ENCODE results near the gene PRDM16.

The PRDM16 gene

DNA sequence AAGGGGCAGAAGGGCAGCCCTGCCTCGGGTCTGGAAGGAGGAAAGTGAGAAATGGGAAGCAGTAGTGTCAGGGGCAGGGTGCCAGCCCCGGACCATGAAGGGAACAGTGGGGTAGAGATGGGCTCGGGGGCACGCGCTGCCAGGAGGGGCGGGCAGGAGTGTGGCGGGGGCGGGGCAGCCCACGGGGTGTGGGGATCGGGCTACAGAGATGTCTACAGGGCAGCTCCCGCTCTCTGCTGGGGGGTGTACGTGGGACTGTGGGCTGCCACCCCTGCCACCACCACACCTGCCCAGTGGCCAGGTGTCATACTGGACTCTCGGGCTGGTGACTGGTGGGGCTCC lies 392.9 kb downstream of the PRDM16 start:
- DNase-seq, result no peak

DNA sequence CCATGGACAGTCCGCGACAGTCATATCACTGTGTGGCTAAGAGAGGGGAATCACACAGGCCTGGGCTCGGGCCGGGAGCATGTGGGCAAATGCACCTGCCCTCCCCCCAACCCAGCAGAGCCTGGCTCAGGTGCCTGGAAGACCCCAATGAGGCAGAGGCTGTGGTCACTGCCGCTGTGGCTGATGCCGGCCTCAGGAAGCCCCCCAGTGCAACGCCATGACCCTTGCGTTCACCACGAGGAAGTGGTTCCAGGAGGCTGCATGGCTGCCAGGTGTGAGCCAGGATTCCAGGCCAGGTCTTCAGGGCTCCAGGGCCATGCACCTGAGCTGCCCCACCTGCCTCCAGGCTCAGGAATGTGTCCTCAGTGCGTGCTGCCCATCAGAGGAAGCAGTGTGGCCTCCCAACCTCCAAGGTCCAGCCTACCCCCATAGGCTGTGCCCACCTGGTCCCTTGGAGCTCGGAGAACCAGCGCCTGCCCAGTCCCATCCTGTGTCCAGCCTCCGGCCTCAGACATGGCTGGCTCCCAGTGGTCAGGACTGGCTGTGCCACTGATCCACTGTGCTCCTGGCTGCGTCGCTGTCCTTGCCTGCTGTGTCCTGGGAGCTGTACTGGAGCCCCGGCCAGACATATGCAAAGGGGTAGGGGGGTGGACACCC lies 393.5 kb downstream of the PRDM16 start:
- DNase-seq, result no peak

DNA sequence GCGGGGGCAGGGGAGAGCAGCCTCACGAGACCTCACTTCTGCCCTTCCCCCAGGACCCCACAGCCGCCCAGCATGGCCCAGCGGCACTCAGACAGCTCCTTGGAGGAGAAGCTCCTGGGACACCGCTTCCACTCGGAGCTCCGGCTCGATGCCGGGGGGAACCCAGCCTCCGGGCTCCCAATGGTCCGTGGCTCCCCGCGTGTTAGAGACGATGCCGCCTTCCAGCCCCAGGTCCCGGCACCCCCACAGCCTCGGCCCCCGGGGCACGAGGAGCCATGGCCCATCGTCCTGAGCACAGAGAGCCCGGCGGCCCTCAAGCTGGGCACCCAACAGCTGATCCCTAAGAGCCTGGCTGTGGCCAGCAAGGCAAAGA lies 394.0 kb downstream of the PRDM16 start:
- DNase-seq, result no peak

DNA sequence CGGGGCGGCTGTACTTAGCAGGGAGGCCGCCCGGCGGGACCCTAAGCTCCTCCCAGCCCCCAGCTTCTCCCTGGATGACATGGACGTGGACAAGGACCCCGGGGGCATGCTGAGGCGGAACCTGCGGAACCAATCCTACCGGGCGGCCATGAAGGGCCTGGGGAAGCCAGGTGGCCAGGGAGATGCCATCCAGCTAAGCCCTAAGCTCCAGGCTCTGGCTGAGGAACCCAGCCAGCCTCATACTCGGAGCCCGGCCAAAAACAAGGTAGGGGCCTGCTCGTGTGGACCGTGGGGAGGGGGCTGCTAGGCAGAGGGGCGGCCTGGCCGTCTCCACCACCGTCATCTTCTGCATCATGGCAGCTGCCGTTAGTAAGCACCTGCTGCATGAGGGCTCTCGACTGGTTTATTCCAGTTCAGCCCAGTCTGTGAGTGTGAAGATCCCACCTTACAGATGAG lies 394.4 kb downstream of the PRDM16 start:
- no peak for DNase-seq

DNA sequence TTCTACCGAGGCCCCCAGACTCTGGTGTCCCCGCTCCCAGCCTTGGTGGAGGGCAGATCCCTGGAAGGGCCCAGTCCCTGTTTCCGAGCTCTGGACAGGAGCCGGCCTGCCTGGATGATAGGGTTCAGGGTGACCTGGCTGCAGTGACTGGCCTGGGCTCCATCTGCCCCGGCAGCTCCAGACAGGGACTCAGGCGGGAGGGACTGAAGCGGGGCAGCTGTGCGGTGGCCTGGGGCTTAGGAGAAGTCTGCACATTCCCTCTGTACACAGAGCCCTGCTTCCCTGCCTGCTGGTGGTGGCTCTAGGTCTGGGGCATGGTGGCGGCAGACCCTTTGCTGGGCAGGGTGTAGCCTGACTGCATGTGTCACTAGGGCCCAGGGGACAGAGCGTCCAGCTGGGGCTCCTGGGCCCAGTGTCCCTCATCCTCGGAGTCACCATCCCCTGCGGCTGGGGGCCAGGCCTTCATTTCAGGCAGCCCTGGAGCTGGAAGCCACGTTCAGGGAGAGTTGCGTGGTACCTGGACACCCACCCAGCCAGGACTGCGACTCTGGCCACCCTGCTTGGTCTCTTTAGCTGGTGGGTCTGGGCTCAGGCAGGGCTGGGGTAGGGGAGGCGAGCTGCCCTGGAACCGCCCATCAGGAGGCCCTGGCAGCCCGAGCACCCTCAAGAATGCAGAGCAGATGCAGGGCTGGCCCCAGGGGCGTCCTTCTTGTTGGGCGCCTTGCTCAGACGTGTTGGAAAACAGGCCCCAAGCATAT lies 395.1 kb downstream of the PRDM16 start:
- no peak for DNase-seq

DNA sequence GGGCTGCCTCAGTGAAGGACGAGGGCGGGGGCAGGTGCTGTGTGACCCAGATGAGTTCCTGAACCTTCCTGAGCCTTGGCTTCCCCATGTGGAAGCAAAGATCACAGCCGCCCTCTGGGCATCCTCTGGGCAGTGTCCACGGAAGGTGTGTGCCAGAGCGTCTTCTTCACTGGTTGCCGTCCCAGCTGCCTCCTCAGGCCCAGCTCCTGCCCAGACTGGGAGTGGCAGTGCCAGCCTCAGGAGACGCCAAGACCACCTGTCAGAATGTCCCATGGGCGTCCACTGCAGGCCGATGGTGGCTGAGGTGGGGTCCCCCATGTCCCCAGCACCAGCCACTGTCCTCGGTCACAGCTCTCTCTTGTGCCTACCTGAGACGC lies 395.6 kb downstream of the PRDM16 start:
- DNase-seq, result no peak

DNA sequence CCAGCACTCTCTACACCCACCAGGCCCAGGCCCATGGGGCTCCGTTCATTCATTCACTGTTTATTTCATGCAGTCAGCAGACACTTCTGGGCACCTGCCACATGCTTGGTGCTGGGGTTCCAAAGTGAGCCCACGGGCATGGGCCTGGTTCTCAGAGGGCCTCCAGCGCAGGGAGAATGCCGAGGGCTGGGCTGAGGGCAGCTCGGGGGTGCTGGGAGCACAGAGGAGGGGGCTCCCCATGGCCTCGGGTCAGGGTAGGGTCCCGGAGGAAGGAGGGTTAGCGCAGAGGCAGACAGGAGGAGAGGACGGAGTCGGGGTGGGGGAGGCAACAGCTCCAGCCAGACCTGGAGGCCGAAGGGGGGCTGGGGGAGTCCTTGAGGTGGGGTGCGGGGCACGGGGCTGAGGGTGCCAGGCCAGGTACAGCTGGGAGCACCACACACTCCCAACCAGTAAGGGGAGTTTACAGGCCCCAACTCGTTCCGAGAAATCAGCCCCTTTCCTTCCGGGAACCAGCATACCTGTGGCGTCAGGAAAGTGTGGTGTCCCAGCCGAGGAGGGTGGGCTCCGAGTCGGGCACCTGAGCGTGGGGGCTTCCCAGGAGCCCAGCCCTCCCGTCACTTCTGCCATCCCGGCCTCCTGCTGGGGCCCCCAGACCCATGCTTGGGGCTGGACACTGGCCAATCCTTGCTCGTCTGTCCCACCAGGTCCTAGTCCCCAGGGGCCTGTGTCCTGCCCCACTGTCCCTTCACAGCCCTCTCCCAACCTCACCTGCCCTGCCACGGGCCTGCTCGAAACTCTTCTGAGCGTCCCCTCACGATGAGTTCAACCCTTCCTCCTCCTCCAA lies 396.3 kb downstream of the PRDM16 start:
- no peak for DNase-seq

DNA sequence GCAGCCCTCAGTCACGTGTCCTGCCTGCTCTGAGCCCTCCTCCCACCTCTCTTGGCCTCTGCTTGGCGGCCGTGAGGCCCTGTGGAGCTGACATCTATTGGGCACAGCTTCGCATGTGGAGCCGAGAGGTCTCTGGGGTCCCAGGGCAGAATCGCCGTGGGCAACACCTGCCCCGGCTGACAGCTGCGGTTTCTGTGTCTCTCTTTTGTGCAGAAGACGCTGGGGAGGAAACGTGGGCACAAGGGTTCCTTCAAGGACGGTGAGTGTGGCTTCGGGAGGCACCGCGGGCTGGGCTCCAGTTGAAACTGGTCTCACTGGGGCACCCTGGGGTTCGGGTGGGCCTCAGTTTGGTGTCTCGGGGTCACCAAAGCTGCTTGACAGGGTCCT lies 396.9 kb downstream of the PRDM16 start:
- no peak for DNase-seq

DNA sequence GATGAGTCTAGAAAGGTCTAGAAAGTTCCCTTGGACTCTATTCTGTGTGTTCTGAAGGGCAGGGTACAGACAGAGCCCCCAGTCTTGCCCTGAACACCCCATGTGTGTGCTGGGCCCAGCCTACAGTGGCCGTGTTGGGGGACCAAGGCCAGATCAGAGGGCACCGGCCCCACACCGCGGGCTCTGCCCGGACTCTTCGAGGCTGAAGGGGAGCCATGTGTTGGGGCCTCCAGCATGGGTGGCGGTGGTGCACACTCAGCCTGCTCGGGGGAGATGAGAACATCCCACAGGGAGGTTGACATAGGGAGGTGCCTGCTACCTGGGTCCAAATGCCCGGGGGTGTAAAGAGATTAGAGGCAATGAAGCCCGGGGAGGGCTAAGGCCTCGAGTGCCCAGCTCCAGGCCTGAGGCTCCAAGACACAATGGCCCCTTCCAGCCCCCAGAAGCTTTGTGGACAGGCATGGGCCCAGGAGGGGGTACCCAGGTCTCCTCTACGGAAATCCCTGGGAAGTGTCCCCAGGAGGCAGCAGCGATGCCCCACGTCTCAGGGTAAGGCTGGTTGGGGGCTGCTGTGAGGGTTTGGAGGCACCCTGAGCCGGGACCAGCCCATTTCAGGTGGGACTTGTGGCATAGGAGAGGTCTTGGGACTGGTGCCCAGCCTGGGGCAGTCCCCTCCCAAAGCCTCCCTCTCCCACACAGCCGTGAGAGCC lies 397.5 kb downstream of the PRDM16 start:
- DNase-seq, result no peak

DNA sequence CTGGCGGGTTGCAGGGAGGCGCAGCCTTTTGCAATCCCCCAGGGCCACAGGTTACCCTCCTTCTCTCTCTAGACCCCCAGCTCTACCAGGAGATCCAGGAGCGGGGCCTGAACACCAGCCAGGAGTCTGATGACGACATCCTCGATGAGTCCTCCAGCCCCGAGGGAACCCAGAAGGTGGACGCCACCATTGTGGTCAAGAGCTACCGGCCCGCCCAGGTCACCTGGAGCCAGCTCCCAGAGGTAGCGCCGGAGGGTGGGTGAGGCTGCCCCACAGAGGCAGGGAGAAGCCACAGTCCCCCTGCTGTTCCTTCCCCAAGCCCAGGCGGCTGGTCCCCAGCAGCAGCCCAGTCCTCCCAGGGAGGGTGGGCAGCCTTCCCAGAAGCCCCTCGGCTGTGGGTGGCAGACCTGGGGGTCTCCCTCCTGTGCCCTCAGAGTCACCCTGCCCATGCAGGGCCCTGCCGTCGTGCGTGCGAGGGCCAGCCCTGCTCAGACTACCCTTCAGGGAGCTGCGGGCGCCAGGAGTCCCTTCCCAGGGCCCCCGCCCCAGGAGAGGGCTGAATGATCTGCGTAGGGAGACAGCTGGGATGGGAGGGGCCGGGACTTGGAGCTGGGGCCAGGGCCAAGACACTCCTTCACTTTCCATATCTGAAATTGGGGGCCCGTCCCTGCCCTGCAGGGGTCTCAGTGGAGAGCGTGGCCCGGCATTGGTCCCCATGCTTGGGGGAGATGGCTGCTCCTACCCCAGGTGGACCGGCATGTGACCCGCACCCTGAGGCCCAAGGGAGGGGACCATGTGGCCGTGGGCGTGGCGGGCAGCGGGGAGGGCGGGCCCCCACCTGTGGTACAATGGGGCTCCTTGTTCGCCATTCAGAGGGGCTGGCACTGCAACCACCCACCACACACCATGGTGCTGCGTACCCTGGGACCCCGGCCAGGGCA lies 398.4 kb downstream of the PRDM16 start:
- no peak for DNase-seq

DNA sequence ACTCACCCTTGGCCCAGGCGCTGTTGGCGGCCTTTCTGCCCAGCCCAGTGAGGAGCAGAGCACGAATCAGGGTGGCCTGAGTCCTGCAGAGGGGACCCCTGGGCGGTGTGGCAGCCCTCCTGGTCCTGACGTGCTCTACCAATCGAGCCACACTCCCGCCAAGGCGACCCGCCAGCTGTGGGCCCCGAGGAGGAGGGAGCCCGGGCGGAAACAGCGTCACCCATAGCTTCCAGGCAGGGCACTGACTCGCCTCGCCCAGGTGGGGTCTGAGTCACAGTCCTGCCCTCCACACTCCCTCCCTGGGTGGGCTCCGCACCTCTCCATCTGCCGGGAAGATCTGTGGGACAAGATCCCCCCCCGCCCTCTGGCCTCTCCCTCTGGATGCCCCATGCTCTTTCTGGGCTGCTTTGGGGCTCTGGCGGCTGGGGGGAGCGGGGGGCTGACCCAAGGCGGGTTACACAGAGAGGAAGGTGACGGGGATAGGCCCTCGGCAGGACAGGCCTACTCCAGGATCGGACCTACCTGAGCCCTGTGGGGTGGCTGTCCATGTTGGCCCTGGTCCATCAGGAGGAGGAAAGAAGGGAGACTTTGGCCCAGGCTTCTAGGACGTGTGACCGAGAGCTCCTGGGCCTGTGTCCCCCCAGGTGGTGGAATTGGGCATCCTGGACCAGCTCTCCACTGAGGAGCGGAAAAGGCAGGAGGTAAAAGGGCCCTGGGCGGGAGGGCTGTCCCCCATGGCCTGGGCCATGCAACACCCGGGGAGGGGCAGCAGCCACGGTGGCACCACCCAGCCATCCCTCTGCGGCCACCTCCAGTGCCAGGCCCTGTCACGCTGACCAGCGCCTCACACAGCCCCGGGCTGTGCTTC lies 399.5 kb downstream of the PRDM16 start:
- DNase-seq, result no peak

DNA sequence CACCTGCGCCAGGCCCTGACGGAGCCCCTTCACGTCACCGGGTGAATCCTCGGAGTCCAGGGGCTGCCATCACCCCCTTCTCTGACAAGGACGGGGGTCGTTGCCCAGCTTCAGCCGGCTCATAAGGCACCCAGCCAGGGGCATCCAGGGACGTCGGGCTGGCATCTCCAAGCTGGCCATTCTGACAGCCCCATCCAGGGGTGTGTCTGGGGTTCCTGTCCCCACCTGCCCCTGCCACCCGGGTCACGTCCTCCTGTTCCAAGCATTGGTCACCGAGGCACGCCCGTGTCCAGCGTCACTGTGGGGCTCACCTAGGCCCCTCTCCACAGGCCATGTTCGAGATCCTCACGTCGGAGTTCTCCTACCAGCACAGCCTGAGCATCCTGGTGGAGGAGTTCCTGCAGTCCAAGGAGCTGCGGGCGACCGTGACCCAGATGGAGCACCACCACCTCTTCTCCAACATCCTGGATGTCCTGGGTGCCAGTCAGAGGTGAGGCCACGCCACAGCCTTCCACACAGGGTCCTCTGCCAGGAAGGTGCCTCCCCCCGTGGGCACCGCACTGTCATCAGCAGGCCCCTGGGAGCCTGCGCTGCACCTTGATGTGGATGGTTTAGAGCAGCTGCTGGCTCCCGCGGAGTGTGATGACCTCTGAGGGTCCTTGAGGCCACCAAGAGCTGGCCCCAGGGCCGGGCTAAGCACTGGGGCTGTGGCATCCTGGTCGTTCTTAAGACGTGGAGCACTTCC lies 400.3 kb downstream of the PRDM16 start:
- no peak for DNase-seq

DNA sequence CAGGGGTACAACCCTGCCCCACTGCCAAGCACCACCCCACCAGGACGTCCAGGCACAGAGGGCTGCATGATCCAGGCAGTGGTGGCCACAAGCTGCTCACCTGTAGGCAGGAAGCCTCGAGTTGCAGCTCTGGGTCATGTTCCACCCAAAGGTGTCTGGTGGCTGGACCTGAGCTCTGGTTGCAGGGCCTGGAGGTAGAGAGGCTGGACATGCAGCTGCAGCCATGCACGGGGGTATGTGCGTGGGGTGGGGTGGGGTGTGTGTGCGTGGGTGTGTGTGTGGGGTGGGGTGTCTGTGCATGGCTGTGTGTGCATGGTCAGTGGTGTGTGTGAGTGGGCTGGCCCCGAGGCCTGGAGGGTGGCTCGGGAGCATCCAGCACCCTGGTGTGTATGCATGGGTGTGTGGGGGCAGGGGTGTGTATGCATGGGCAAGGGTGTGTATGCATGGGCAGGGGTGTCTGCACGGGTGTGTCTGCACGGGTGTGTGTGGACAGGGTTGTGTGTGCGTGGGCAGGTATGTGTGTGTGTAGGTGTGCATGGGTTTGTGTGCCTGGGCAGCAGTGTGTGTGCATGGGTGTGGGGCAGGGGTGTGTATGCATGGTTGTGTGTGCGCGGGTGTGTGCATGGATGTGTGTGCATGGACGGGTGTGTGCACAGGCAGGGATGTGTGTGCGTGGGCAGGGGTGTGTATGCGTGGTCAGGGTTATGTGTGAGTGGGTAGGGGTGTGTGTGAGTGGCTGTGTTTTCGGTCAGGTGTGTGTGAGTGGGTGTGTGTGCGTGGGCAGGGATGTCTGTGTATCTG lies 401.0 kb downstream of the PRDM16 start:
- no peak for DNase-seq

DNA sequence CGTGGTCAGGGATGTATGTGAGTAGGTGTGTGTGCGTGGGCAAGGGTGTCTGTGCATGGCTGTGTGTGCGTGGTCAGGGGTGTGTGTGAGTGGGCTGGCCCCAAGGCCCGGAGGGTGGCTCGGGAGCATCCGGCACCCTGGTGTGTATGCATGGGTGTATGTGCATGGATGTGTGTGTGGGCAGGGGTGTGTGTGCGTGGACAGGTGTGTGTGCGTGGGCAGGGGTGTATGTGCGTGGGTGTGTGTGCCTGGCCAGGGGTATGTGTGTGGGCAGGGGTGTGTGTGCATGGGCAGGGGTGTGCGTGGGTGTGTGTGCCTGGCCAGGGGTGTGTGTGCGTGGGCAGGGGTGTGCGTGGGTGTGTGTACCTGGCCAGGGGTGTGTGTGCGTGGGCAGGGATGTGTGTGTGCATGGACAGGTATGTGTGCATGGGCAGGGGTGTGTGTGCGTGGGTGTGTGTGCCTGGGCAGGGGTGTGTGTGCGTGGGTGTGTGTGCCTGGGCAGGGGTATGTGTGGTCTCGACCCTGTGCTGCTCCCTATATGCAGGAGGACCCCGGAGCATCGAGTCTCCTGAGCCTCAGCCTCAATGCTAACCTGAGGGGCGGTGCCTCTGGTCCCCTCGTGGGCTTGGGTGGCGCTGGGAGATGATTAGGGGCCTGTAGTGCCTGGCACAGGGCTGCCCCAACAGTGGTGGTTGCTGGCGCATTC lies 401.8 kb downstream of the PRDM16 start:
- DNase-seq, result no peak

DNA sequence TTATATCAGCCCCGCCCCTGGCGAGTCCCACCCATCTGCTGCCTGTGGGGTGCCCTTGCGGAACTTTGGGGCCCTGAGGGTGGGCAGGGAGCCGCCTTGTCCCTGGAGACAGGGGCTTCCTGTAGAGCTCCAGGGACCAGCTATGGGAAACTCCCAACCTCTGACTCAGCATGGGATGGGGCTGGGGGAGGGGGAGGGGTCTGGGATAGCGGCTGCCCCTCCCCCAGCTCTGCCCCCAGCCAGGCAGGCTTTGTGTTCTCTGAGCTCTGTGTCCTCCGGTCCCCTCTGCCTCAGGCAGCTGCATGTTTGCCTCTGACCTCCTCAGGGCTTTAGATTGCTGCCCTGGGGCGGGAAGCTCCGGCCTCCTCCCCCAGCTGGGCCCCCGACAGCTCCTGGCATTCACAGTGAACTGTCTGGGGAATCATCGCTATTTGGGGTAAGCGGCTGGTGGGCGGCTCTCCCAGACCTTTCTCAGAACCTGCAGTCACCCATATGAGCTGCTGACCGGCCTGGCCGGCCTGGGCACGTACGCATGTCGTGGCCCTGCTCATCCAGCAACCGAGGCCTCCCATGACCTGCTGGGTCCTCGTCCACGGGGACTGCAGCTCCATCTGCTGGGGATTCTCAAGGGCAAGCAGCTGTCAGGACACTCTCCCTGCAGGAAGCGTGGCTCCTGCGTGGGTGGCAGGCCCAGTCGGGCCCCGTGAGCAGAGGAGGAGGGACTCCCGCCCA lies 402.5 kb downstream of the PRDM16 start:
- DNase-seq, result no peak

DNA sequence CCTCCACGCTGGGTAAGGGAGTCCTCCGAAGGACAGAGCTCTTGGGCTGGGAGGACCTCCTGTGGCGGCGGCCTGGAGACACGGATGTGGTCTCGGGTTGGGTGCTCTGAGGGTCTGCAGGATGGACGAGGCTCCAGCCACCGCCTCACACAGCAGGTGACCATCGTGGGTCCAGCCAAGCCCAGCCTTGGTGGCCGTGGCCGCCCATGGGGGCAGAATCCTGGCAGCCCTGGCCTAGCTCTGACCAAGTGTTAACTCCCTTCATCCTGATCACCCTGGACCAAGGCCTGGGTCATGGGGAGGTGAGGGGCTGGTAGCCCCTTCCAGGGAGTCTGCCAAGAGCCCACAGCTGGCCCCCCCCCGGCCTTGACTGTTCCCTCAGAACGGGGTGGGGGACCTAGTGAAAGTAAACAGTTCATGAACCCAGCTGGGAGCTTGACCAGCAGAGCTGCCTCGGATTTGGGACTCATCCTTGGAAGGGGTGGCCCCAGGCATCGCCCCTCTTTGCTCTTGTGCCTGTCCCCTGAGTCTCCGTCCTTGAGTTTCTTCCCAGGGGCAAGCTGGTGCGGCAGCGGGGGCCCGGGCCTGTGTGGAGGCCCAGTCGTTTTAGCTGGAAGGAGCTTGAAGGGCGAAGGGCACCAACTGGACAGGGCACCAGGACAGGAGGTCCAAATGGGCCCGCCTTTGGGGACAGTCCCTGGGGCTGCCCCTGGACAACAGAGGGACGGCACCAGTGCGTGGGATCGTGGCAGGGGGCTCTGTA lies 403.3 kb downstream of the PRDM16 start:
- DNase-seq, result no peak

DNA sequence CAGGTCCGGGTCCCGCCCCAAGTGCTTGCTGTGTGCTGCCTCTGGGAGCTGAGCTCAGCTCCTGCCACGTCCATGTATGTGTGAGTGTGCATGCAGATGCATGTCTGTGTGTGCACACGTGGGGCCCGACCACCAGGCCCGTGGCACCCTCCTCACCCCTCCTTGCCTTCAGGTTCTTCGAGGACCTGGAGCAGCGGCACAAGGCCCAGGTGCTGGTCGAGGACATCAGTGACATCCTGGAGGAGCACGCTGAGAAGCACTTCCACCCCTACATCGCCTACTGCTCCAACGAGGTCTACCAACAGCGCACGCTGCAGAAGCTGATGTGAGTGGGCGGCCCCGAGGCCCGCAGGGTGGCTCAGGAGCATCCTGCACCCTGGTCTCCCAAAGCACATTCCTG lies 403.9 kb downstream of the PRDM16 start:
- DNase-seq, result no peak

All from CD4-positive, alpha-beta T cell treated with Interleukin-6 for 4 hours (primary cell).